MM.1S (cell line): ENCODE results near the gene MYO1C.

Experiments used
- EZH2 ChIP-seq: fragments of 300-600 bp; sonication (generic); optimal IDR thresholded peaks from 2 replicates; pipeline ENCODE3; 2017; ENCODE audit warnings: low read depth, mild to moderate bottlenecking, antibody characterized with exemption, low read length, mixed read lengths
- EZH2phosphoT487 ChIP-seq: fragments of 300-600 bp; sonication (generic); IDR thresholded peaks from 2 replicates; pipeline ENCODE4 v1.6.1; 2018; ENCODE audit warnings: antibody characterized with exemption, low read length
- TF ChIP-seq, protein P1 (sequence below): fragments of 300-600 bp; sonication (generic); IDR thresholded peaks from 2 replicates; pipeline ENCODE4 v1.5.1; 2016; ENCODE audit warnings: antibody characterized with exemption, low read length, mixed read lengths

GRCh38 chr17:1505586-1505985 is 13.1 kb upstream of the MYO1C start:
- TF ChIP-seq EZH2: no peak
- TF ChIP-seq, protein P1, sequence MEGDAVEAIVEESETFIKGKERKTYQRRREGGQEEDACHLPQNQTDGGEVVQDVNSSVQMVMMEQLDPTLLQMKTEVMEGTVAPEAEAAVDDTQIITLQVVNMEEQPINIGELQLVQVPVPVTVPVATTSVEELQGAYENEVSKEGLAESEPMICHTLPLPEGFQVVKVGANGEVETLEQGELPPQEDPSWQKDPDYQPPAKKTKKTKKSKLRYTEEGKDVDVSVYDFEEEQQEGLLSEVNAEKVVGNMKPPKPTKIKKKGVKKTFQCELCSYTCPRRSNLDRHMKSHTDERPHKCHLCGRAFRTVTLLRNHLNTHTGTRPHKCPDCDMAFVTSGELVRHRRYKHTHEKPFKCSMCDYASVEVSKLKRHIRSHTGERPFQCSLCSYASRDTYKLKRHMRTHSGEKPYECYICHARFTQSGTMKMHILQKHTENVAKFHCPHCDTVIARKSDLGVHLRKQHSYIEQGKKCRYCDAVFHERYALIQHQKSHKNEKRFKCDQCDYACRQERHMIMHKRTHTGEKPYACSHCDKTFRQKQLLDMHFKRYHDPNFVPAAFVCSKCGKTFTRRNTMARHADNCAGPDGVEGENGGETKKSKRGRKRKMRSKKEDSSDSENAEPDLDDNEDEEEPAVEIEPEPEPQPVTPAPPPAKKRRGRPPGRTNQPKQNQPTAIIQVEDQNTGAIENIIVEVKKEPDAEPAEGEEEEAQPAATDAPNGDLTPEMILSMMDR: no peak
- TF ChIP-seq EZH2phosphoT487: no peak
